ENCODE measurements around the gene GPA33.

GPA33 gene

DNA sequence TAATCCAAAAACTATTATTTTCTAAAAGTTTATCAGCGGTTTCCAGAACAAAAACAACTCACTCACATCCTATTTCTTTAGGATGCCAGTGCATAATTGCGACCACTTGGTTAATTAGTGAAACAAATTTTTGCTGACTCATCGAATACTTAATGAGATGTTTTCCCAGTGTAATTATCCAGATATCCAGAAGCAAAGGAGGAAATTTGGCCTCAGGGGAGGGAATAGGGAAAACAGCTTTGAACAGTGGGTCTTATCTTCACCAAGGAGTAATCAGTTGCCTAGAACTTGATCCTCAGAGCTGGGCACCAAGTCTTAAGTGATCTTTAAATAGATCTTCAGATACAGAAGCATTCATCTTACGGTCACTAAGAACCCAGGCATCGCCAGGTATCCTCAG is 28.0 kb upstream of the GPA33 start:
- CTCF ChIA-PET = interaction anchor here (0.7 to 1.4 kb wide), 5 partner anchors 11 to 110 kb away, joined by 3 to 5 read pairs (median 3); no protein-coding TSS in a partner anchor
- 100% methylated on average over 5 of the region's 5 CpGs for WGBS (ENCODE audit: insufficient coverage)
- peaks cover 0 to 11% (median 6%) of the 10 kb centered on the region in 4 experiments for H3K4me1 ChIP-seq (ENCODE audit: control extremely low read depth in 1 of 4, control insufficient read depth in 4 of 4, insufficient read depth in 4 of 4, low read length in 3 of 4)
- no peaks in the 10 kb centered on the region for H3K27me3 ChIP-seq (replicated peaks in 2 of 5; ENCODE audit: control insufficient read depth in 4 of 5, insufficient read depth in 5 of 5, low read length in 4 of 5)
- POLR2A ChIA-PET = no interaction called here
- no peak overlapping the region for H3K27ac ChIP-seq (ENCODE audit: insufficient read depth in 1 of 2, low read depth in 1 of 2, low read length in 2 of 2, poor library complexity in 1 of 2, severe bottlenecking in 2 of 2)
- DNase-seq = no peak
- no peak overlapping the region for H3K4me3 ChIP-seq (ENCODE audit: control insufficient read depth in 1 of 7, extremely low read depth in 1 of 7, insufficient read depth in 4 of 7, low read depth in 2 of 7, low read length in 6 of 7)
- no peaks in the 10 kb centered on the region for H3K9me3 ChIP-seq (ENCODE audit: control extremely low read depth in 1 of 5, control insufficient read depth in 4 of 5, insufficient read depth in 2 of 5, low read depth in 1 of 5, low read length in 4 of 5)
- peaks cover 0 to 25% (median 0%) of the 10 kb centered on the region in 4 experiments for H3K36me3 ChIP-seq (ENCODE audit: control insufficient read depth in 4 of 4, insufficient read depth in 4 of 4, low read length in 3 of 4)

DNA sequence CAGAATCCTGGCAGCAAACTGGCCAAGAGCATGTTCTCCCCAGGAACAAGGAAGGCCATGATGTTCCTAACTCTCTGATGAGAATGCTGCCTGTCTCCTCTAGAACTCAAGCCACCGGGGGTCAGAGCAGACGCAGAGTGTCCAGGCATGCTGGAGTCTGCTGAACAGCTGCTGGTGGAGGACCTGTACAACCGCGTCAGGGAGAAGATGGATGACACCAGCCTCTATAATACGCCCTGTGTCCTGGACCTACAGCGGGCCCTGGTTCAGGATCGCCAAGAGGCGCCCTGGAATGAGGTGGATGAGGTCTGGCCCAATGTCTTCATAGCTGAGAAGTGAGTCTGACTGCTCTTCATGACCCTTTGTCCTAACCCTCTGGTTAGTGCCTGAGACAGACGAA is 27.0 kb upstream of the GPA33 start:
- ChIA-PET POLR2A (no interaction called here), CTCF (interaction anchor here (1.1 to 1.4 kb wide), 3 partner anchors 12 to 59 kb away, joined by 3 to 5 read pairs (median 3); no protein-coding TSS in a partner anchor)
- whole genome bisulfite sequencing (ENCODE audit: insufficient coverage) = 97% methylated on average over 9 of the region's 9 CpGs
- H3K4me1 ChIP-seq (ENCODE audit: control extremely low read depth in 1 of 4, control insufficient read depth in 4 of 4, insufficient read depth in 4 of 4, low read length in 3 of 4) = peaks cover 0 to 11% (median 6%) of the 10 kb centered on the region in 4 experiments
- H3K9me3 ChIP-seq (ENCODE audit: control extremely low read depth in 1 of 5, control insufficient read depth in 4 of 5, insufficient read depth in 2 of 5, low read depth in 1 of 5, low read length in 4 of 5) = no peaks in the 10 kb centered on the region
- no peak overlapping the region for H3K4me3 ChIP-seq (ENCODE audit: control insufficient read depth in 1 of 7, extremely low read depth in 1 of 7, insufficient read depth in 4 of 7, low read depth in 2 of 7, low read length in 6 of 7)
- H3K36me3 ChIP-seq (ENCODE audit: control insufficient read depth in 4 of 4, insufficient read depth in 4 of 4, low read length in 3 of 4) = peaks cover 0 to 25% (median 0%) of the 10 kb centered on the region in 4 experiments
- DNase-seq = no peak
- H3K27me3 ChIP-seq (replicated peaks in 2 of 5; ENCODE audit: control insufficient read depth in 4 of 5, insufficient read depth in 5 of 5, low read length in 4 of 5) = no peaks in the 10 kb centered on the region
- H3K27ac ChIP-seq (ENCODE audit: insufficient read depth in 1 of 2, low read depth in 1 of 2, low read length in 2 of 2, poor library complexity in 1 of 2, severe bottlenecking in 2 of 2) = no peak overlapping the region

DNA sequence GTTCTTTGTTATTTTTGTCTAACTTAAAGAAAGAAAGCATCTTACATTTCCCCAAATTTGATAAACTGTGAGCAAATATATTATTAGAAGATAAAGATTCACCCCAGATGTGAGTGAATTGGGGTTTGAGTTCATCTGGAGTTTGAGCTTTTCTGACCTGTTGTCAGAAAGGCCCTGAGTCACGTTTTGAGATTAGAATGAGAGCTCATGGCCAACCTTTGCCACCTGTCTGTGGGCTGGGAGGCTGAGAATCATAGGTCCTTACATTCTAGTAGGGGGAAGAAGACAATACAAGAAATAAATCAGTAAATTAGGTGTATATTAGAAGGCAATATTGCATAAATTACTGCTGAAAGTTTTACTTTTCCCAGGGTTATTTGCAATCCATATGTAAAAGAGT is 26.0 kb upstream of the GPA33 start:
- WGBS (ENCODE audit: insufficient coverage) = 100% methylated on average over 1 of the region's 1 CpG
- H3K27me3 ChIP-seq (replicated peaks in 2 of 5; ENCODE audit: control insufficient read depth in 4 of 5, insufficient read depth in 5 of 5, low read length in 4 of 5) = no peaks in the 10 kb centered on the region
- peaks cover 0 to 21% (median 0%) of the 10 kb centered on the region in 4 experiments for H3K36me3 ChIP-seq (ENCODE audit: control insufficient read depth in 4 of 4, insufficient read depth in 4 of 4, low read length in 3 of 4)
- H3K4me1 ChIP-seq (ENCODE audit: control extremely low read depth in 1 of 4, control insufficient read depth in 4 of 4, insufficient read depth in 4 of 4, low read length in 3 of 4) = peaks cover 0 to 5% (median 3%) of the 10 kb centered on the region in 4 experiments
- POLR2A ChIA-PET = interaction anchor here (0.6 kb wide), 1 partner anchor 13 kb away, joined by 3 read pairs; no protein-coding TSS in a partner anchor
- H3K27ac ChIP-seq (ENCODE audit: insufficient read depth in 1 of 2, low read depth in 1 of 2, low read length in 2 of 2, poor library complexity in 1 of 2, severe bottlenecking in 2 of 2) = no peak overlapping the region
- H3K4me3 ChIP-seq (ENCODE audit: control insufficient read depth in 1 of 7, extremely low read depth in 1 of 7, insufficient read depth in 4 of 7, low read depth in 2 of 7, low read length in 6 of 7) = no peak overlapping the region
- CTCF ChIA-PET = interaction anchor here (1.3 to 1.9 kb wide), 3 partner anchors 8 to 54 kb away, joined by 3 to 7 read pairs (median 3); no protein-coding TSS in a partner anchor
- H3K9me3 ChIP-seq (ENCODE audit: control extremely low read depth in 1 of 5, control insufficient read depth in 4 of 5, insufficient read depth in 2 of 5, low read depth in 1 of 5, low read length in 4 of 5) = no peaks in the 10 kb centered on the region
- DNase-seq = no peak

DNA sequence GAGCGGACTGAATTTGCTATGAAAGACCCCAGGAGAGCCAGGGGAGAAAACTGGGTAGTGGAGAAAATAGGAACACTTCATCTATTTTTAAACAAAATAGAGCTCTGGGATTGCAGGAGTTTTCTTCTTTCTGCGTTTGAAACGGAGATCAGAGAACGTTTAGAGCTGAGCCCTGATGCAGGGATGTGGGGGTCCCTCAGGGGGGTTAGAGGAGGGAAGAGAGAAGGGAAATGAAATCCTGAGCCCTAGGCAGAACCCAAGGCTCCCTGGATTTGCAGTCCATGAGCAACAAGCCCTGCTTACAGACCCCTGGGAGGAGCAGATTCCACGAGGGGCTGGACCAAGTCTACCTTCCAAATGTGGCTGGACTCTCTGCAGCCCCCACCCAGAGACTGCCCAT is 25.5 kb upstream of the GPA33 start:
- Histone ChIP-seq H3K4me1 (ENCODE audit: control extremely low read depth in 1 of 4, control insufficient read depth in 4 of 4, insufficient read depth in 4 of 4, low read length in 3 of 4) (peaks cover 0 to 7% (median under 1%) of the 10 kb centered on the region in 4 experiments), H3K36me3 (ENCODE audit: control insufficient read depth in 4 of 4, insufficient read depth in 4 of 4, low read length in 3 of 4) (peaks cover 0 to 21% (median 0%) of the 10 kb centered on the region in 4 experiments), H3K27me3 (replicated peaks in 2 of 5; ENCODE audit: control insufficient read depth in 4 of 5, insufficient read depth in 5 of 5, low read length in 4 of 5) (no peaks in the 10 kb centered on the region), H3K9me3 (ENCODE audit: control extremely low read depth in 1 of 5, control insufficient read depth in 4 of 5, insufficient read depth in 2 of 5, low read depth in 1 of 5, low read length in 4 of 5) (peaks cover 0 to 2% (median 0%) of the 10 kb centered on the region in 5 experiments), H3K4me3 (ENCODE audit: control insufficient read depth in 1 of 7, extremely low read depth in 1 of 7, insufficient read depth in 4 of 7, low read depth in 2 of 7, low read length in 6 of 7) (no peak overlapping the region), H3K27ac (ENCODE audit: insufficient read depth in 1 of 2, low read depth in 1 of 2, low read length in 2 of 2, poor library complexity in 1 of 2, severe bottlenecking in 2 of 2) (no peak overlapping the region)
- ChIA-PET POLR2A (interaction anchor here (0.6 kb wide), 1 partner anchor 12 kb away, joined by 3 read pairs; no protein-coding TSS in a partner anchor), CTCF (interaction anchor here (1.0 to 1.9 kb wide), 4 partner anchors 9 to 67 kb away, joined by 3 to 7 read pairs (median 4); no protein-coding TSS in a partner anchor)
- DNase-seq = no peak
- 91% methylated on average over 4 of the region's 5 CpGs for WGBS (ENCODE audit: insufficient coverage)

DNA sequence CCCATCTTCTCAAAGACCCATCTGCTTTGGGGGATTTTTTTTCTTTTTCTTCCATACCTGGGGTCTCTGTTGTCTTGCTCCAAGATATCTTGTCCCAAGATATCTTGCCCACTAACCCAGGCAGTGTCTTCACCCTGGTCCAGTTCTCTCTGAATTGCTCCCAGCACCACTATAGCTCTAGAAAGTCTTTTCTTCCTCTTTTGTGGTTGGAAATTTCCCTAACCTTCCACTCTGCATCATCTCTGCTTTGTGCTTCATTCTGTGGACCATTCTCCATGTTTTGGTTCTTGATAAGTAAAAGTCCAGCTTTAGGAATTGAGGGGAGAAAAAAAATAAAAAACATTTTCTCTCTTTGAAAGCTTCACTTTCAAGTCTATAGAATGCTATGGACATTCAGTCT is 24.5 kb upstream of the GPA33 start:
- DNase-seq = no peak
- Histone ChIP-seq H3K27ac (ENCODE audit: insufficient read depth in 1 of 2, low read depth in 1 of 2, low read length in 2 of 2, poor library complexity in 1 of 2, severe bottlenecking in 2 of 2) (no peak overlapping the region), H3K9me3 (ENCODE audit: control extremely low read depth in 1 of 5, control insufficient read depth in 4 of 5, insufficient read depth in 2 of 5, low read depth in 1 of 5, low read length in 4 of 5) (peaks cover 0 to 3% (median 0%) of the 10 kb centered on the region in 5 experiments), H3K4me3 (ENCODE audit: control insufficient read depth in 1 of 7, extremely low read depth in 1 of 7, insufficient read depth in 4 of 7, low read depth in 2 of 7, low read length in 6 of 7) (no peak overlapping the region), H3K36me3 (ENCODE audit: control insufficient read depth in 4 of 4, insufficient read depth in 4 of 4, low read length in 3 of 4) (peaks cover 0 to 18% (median 0%) of the 10 kb centered on the region in 4 experiments), H3K27me3 (replicated peaks in 2 of 5; ENCODE audit: control insufficient read depth in 4 of 5, insufficient read depth in 5 of 5, low read length in 4 of 5) (no peaks in the 10 kb centered on the region), H3K4me1 (ENCODE audit: control extremely low read depth in 1 of 4, control insufficient read depth in 4 of 4, insufficient read depth in 4 of 4, low read length in 3 of 4) (peaks cover 0 to 13% (median 0%) of the 10 kb centered on the region in 4 experiments)
- CTCF ChIA-PET = interaction anchor here (1.0 to 1.9 kb wide), 3 partner anchors 10 to 68 kb away, joined by 3 to 7 read pairs (median 4); no protein-coding TSS in a partner anchor
- POLR2A ChIA-PET = no interaction called here

DNA sequence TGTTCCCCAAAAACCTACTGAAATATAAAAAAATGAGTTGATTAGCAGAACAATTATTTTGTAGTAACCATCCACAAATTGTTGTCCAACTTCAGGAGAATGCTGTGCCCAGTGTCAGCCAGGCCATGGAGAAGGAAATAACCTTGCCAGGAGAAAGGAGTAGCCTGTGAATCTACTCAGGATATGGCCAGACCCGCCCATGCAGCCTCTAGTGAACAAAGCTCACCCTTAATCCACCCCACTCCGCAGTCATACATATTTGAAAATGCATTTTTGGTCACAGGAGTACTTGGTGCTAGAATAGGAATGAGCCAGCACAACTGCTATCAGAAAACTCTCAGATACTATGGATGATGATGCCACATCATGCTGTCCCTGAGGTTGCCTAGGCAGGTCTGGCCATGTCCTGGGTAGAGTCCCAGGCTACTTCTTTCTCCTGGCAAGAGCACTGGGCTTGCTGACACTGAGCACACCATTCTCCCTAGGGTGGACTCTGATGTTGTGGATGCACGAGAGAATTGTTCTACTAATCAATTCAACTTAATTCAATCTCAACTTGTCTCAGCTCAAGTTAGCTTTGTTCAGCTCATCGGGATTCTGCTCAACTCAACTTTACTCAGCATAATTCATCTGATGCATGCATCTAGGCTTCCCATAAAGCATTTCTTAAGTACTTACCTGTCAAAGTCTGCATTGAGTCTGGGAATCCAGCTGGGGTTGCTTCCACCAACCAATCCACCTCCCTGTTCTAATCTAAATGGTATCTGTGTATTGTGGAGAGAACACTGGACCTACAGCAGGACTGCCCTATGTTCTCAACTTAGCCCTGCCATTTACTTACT is 21.9 kb upstream of the GPA33 start:
- peaks cover 0 to 25% (median 2%) of the 10 kb centered on the region in 4 experiments for H3K4me1 ChIP-seq (ENCODE audit: control extremely low read depth in 1 of 4, control insufficient read depth in 4 of 4, insufficient read depth in 4 of 4, low read length in 3 of 4)
- 100% methylated on average over 1 of the region's 4 CpGs for WGBS (ENCODE audit: insufficient coverage)

DNA sequence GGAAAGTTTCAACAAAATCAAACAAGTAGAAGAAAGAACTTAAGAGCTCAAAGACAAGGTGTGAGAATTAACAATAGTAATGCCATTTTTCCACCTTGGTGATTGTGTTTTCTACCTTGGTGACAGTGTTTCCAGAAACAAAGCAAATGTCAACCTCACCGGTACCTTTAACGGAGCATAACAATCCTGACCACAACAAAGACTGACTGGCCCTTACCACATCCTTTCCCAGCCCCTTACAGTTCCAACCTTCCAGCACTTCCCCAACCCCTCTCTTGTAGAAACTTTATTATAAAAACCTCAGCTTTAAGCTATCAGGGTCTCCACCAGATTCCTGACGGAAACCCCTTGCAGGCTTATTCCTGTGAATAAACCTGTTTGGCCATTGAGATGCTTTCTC is 20.4 kb upstream of the GPA33 start:
- ChIA-PET CTCF (no interaction called here), POLR2A (no interaction called here)
- H3K27me3 ChIP-seq (replicated peaks in 2 of 5; ENCODE audit: control insufficient read depth in 4 of 5, insufficient read depth in 5 of 5, low read length in 4 of 5) = no peaks in the 10 kb centered on the region
- H3K36me3 ChIP-seq (ENCODE audit: control insufficient read depth in 4 of 4, insufficient read depth in 4 of 4, low read length in 3 of 4) = no peaks in the 10 kb centered on the region
- peak in 2 of 3 donors; percentile 42 to 45 for DNase-seq
- H3K4me3 ChIP-seq (ENCODE audit: control insufficient read depth in 1 of 7, extremely low read depth in 1 of 7, insufficient read depth in 4 of 7, low read depth in 2 of 7, low read length in 6 of 7) = no peak overlapping the region
- H3K4me1 ChIP-seq (ENCODE audit: control extremely low read depth in 1 of 4, control insufficient read depth in 4 of 4, insufficient read depth in 4 of 4, low read length in 3 of 4) = peaks cover under 1 to 32% (median 6%) of the 10 kb centered on the region in 4 experiments
- no peak overlapping the region for H3K27ac ChIP-seq (ENCODE audit: insufficient read depth in 1 of 2, low read depth in 1 of 2, low read length in 2 of 2, poor library complexity in 1 of 2, severe bottlenecking in 2 of 2)
- peaks cover 0 to 3% (median 0%) of the 10 kb centered on the region in 5 experiments for H3K9me3 ChIP-seq (ENCODE audit: control extremely low read depth in 1 of 5, control insufficient read depth in 4 of 5, insufficient read depth in 2 of 5, low read depth in 1 of 5, low read length in 4 of 5)
- 0% methylated on average over 2 of the region's 3 CpGs for WGBS (ENCODE audit: insufficient coverage)

More for the DNA sequence above, 21.9 kb upstream of the GPA33 start:
- peaks cover 0 to 3% (median 0%) of the 10 kb centered on the region in 5 experiments for H3K9me3 ChIP-seq (ENCODE audit: control extremely low read depth in 1 of 5, control insufficient read depth in 4 of 5, insufficient read depth in 2 of 5, low read depth in 1 of 5, low read length in 4 of 5)
- H3K27ac ChIP-seq (ENCODE audit: insufficient read depth in 1 of 2, low read depth in 1 of 2, low read length in 2 of 2, poor library complexity in 1 of 2, severe bottlenecking in 2 of 2) = no peak overlapping the region
- ChIA-PET CTCF (no interaction called here), POLR2A (no interaction called here)
- no peak for DNase-seq
- peaks cover 0 to 2% (median 0%) of the 10 kb centered on the region in 4 experiments for H3K36me3 ChIP-seq (ENCODE audit: control insufficient read depth in 4 of 4, insufficient read depth in 4 of 4, low read length in 3 of 4)
- H3K4me3 ChIP-seq (ENCODE audit: control insufficient read depth in 1 of 7, extremely low read depth in 1 of 7, insufficient read depth in 4 of 7, low read depth in 2 of 7, low read length in 6 of 7) = no peak overlapping the region
- H3K27me3 ChIP-seq (replicated peaks in 2 of 5; ENCODE audit: control insufficient read depth in 4 of 5, insufficient read depth in 5 of 5, low read length in 4 of 5) = no peaks in the 10 kb centered on the region

Data from common myeloid progenitor, CD34-positive (primary cell).